ENCODE measurements around the gene BUB1.
"Not testable (repeated sequence)": the region's sequence is repeated elsewhere in the genome, so short reads cannot be mapped to it uniquely, and the experiment has no call there.

The BUB1 gene

DNA sequence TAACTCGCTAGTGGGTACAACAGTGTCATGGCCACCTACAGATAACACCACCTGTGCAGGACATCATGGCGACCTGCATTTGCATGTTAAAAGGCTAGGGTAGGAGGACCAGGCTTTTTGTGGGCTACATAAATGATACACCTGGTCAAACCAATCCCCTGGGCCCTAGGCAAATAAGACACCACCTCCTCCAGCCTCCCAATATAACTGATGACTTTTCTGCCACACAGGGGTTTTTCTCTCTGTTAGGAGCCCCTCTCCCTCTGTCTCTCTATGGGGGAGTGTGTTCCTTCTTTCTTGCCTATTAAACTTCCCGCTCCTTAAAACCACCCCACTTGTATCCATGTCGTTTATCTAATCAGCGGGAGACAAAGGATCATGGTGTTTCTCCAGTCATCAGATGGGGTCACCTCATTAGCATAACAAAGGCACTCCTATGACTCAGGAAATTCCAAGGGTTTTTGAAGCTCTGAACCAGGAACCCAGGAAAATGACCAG, 10.8 kb upstream of the BUB1 start:
- DNase-seq (ENCODE audit: low read depth) = no peak
- TF ChIP-seq, protein P1, sequence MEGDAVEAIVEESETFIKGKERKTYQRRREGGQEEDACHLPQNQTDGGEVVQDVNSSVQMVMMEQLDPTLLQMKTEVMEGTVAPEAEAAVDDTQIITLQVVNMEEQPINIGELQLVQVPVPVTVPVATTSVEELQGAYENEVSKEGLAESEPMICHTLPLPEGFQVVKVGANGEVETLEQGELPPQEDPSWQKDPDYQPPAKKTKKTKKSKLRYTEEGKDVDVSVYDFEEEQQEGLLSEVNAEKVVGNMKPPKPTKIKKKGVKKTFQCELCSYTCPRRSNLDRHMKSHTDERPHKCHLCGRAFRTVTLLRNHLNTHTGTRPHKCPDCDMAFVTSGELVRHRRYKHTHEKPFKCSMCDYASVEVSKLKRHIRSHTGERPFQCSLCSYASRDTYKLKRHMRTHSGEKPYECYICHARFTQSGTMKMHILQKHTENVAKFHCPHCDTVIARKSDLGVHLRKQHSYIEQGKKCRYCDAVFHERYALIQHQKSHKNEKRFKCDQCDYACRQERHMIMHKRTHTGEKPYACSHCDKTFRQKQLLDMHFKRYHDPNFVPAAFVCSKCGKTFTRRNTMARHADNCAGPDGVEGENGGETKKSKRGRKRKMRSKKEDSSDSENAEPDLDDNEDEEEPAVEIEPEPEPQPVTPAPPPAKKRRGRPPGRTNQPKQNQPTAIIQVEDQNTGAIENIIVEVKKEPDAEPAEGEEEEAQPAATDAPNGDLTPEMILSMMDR (IDR thresholded peaks at IDR 0.05; ENCODE audit: low read depth, low read length, missing control alignments) = no peak
- H3K4me3 ChIP-seq (ENCODE audit: low read depth, low read length) = no peak overlapping the region

DNA sequence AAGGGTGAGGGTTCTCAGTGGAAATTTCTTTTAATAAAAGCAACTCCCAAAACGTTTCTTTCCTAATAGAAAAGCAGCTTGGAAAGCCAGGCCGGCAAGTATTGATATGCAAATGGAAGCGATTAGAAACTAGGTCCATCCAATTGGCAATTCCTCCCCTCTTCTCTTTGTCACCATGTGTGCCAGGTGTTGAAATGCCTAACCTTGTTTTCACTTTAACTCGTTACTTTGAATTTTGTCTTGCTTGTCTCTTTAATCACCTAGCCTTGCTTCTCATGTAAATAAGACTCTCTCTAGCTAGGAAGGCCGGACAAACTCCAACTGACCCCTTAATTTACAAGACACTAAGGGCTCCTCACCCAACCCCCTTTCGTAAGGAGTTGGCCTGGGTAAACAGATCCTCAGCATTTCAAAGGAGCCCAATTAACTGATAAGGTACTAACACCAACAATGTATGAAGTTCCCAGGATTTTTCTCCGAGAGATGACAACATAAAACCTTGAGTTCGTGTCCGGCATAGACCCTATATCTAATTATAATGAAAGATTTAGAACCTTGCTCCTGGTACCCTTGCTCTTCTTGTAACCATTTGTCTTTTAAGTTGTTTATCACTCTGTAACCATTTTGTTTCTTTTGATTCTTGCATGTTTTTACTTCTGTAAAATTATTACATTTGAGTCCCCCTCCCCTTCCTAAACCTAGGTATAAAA, 10.1 kb upstream of the BUB1 start:
- not testable (repeated sequence) for H3K4me3 ChIP-seq (ENCODE audit: low read depth, low read length); DNase-seq (ENCODE audit: low read depth)

DNA sequence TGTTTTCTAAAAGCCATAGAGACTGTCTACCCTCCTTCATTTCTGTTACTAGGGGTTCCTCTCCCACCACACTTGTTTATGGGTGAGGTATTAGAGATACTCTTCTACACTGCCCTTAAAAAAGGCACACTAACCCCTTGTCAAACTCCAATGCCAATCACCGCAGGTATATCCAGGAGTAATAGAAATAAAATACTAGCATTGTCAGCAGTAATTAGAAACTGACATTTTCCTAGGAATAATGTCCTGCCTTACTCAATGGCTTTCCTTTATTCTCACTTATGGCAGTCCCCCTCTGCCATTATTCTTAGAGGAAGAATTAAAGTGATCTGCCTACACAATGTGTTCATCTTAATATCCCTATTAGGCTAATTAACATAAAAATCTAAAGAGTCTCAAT, 5.0 kb upstream of the BUB1 start:
- DNase-seq (ENCODE audit: low read depth) = no peak
- TF ChIP-seq, protein P1 (IDR thresholded peaks at IDR 0.05; ENCODE audit: low read depth, low read length, missing control alignments) = no peak
- H3K4me3 ChIP-seq (ENCODE audit: low read depth, low read length) = no peak overlapping the region

DNA sequence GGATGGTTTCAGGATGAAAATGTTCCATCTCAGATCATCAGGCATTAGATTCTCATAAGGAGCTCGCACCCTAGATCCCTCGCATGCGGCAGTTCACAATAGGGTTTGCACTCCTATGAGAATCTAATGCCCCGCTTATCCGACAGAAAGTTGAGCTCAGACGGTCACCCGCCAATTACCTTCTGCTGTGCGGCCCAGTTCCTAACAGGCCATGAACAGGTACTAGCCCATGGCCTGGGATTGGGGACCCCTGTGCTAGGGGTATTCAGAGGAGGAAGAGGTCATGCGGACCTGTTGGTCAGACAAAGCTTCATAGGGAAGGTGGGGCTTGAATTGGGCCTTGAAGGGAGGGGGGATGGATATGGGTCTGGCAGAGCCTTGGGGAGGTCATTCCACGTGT, 4.4 kb upstream of the BUB1 start:
- TF ChIP-seq, protein P1 (IDR thresholded peaks at IDR 0.05; ENCODE audit: low read depth, low read length, missing control alignments) = no peak
- DNase-seq (ENCODE audit: low read depth) = no peak
- no peak overlapping the region for H3K4me3 ChIP-seq (ENCODE audit: low read depth, low read length)

DNA sequence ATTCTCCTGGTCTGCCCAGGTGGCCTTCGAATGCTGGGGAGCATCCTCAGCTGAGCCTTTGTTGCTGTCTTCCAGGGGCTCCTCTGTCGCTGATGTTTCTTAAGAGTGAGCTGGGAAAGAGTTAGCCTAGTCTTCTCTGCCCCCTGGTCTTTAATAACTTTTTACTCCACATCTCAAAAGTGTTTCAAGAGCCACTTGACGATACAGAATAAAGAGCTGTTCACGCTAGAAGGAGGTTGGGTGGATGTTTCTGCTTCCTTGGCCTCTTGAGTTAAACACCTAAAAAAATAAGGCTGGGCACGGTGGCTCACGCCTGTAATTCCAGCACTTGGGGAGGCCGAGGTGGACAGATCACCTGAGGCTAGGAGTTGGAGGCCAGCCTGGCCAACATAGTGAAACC, 2.8 kb upstream of the BUB1 start:
- TF ChIP-seq, protein P1 (IDR thresholded peaks at IDR 0.05; ENCODE audit: low read depth, low read length, missing control alignments) = no peak
- no peak for DNase-seq (ENCODE audit: low read depth)

DNA sequence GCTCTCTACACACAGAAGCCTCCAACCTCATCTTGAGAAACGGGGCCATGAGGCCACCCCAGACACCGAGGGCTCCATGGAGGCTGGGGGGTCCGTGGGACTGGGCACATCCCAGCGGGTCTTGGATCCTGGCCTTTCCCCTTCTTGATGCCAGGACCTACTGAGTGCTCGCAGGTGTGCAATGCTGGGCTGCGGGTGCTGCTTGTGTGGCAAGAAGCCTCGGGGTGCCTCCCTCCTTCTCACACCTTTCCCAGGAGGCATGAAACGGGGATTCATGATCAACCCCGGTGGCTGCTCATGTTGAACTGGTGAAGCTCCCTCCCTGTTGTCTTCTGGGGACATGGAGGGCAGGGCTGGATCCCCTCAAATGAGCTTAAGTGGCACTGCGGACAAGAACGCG, 2.0 kb upstream of the BUB1 start:
- no peak for DNase-seq (ENCODE audit: low read depth)
- TF ChIP-seq, protein P1 (IDR thresholded peaks at IDR 0.05; ENCODE audit: low read depth, low read length, missing control alignments) = no peak
- no peak overlapping the region for H3K4me3 ChIP-seq (ENCODE audit: low read depth, low read length)

More for the DNA sequence above, 2.8 kb upstream of the BUB1 start:
- no peak overlapping the region for H3K4me3 ChIP-seq (ENCODE audit: low read depth, low read length)

DNA sequence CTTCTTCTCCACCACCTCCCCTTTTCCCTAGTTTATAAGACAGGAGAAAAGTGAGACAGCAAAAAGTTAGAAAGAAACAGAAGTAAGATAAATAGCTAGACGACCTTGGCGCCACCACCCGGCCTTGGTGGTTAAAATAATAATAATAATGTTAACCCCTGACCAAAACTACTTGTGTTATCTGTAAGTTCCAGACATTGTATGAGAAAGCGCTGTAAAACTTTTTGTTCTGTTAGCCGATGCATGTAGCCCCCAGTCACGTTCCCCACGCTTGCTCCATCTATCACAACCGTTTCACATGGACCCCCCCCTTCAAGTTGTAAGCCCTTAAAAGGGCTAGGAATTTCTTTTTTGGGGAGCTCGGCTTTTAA, 1.5 kb upstream of the BUB1 start:
- TF ChIP-seq, protein P1 (IDR thresholded peaks at IDR 0.05; ENCODE audit: low read depth, low read length, missing control alignments) = no peak
- no peak for DNase-seq (ENCODE audit: low read depth)

More for the DNA sequence above, 1.5 kb upstream of the BUB1 start:
- no peak overlapping the region; the same call in 1 of the 2 replicates for H3K4me3 ChIP-seq (ENCODE audit: low read depth, low read length)

Measured in GM12864 (cell line).